SK-N-SH treated with all-trans-retinoic acid at 6 μM for 48 hours (cell line): ENCODE measurements around the gene SURF1.

ENCODE experiments used
- ATAC-seq: fragments of 200-7000 bp; cut with Tn5 transposase; 3 replicates; pipeline ENCODE4 v1.9.1; 2020; ENCODE audit warnings: mild to moderate bottlenecking, moderate library complexity
- ARNTL ChIP-seq: fragments of 450-650 bp; formaldehyde crosslinking; IDR thresholded peaks from 2 replicates; pipeline ENCODE4 v1.5.0; 2020; ENCODE audit warnings: low read depth, mild to moderate bottlenecking, moderate library complexity, borderline replicate concordance
- BACH2 ChIP-seq: fragments of 250-450 bp; sonication (Bioruptor Pico); IDR thresholded peaks from 2 replicates; pipeline ENCODE4 v1.9.0; 2021; ENCODE audit warnings: mild to moderate bottlenecking, borderline replicate concordance
- CSDC2 ChIP-seq: fragments of 250-450 bp; sonication (Bioruptor Pico); IDR thresholded peaks from 2 replicates; pipeline ENCODE4 v1.5.0; 2020; ENCODE audit warnings: mild to moderate bottlenecking, moderate library complexity
- ESRRG ChIP-seq: fragments of 250-450 bp; sonication (Bioruptor Pico); IDR thresholded peaks from 2 replicates; pipeline ENCODE4 v1.6.1; 2021; ENCODE audit warnings: mild to moderate bottlenecking
- GLIS3 ChIP-seq: fragments of 250-450 bp; sonication (Bioruptor Pico); IDR thresholded peaks from 2 replicates; pipeline ENCODE4 v1.5.0; 2020; ENCODE audit warnings: mild to moderate bottlenecking, moderate library complexity
- ISL1 ChIP-seq: fragments of 250-450 bp; sonication (Bioruptor Pico); IDR thresholded peaks from 2 replicates; pipeline ENCODE4 v2.1.2; 2022; ENCODE audit warnings: mild to moderate bottlenecking, moderate library complexity
- OSR1 ChIP-seq: fragments of 250-450 bp; sonication (Bioruptor Pico); IDR thresholded peaks from 2 replicates; pipeline ENCODE4 v1.8.0; 2022; ENCODE audit warnings: moderate library complexity, mild to moderate bottlenecking, inconsistent platforms
- PPARA ChIP-seq: fragments of 250-450 bp; sonication (Bioruptor Pico); IDR thresholded peaks from 2 replicates; pipeline ENCODE4 v1.5.0; 2020; ENCODE audit warnings: mild to moderate bottlenecking, borderline replicate concordance
- RARB ChIP-seq: fragments of 250-450 bp; sonication (Bioruptor Pico); IDR thresholded peaks from 2 replicates; pipeline ENCODE4 v1.8.0; 2021; ENCODE audit warnings: mild to moderate bottlenecking, moderate library complexity
- SNAI2 ChIP-seq: fragments of 250-450 bp; sonication (Bioruptor Pico); IDR thresholded peaks from 2 replicates; pipeline ENCODE4 v1.5.0; 2020; ENCODE audit warnings: mild to moderate bottlenecking, moderate library complexity
- TCF4 ChIP-seq: fragments of 250-450 bp; sonication (Bioruptor Pico); IDR thresholded peaks from 2 replicates; pipeline ENCODE4 v1.8.0; 2021; ENCODE audit warnings: mild to moderate bottlenecking, moderate library complexity, borderline replicate concordance
- TOX ChIP-seq: fragments of 250-450 bp; sonication (Bioruptor Pico); IDR thresholded peaks from 2 replicates; pipeline ENCODE4 v1.8.0; 2021; ENCODE audit warnings: mild to moderate bottlenecking, moderate library complexity, borderline replicate concordance
- ZC3H10 ChIP-seq: fragments of 250-450 bp; sonication (Bioruptor Pico); IDR thresholded peaks from 2 replicates; pipeline ENCODE4 v1.5.1; 2021; ENCODE audit warnings: mild to moderate bottlenecking, moderate library complexity
- ZFP3 ChIP-seq: fragments of 250-450 bp; sonication (Bioruptor Pico); IDR thresholded peaks from 2 replicates; pipeline ENCODE4 v1.5.0; 2020; ENCODE audit warnings: mild to moderate bottlenecking, moderate library complexity
- ZFP30 ChIP-seq: fragments of 450-650 bp; formaldehyde crosslinking; IDR thresholded peaks from 2 replicates; pipeline ENCODE4 v1.5.0; 2022; ENCODE audit warnings: mild to moderate bottlenecking, moderate library complexity
- ZNF565 ChIP-seq: fragments of 450-650 bp; formaldehyde crosslinking; conservative IDR thresholded peaks from 2 replicates; pipeline ENCODE4 v1.5.0; 2020; ENCODE audit warnings: low read depth, mild to moderate bottlenecking, moderate library complexity
- ZNF8 ChIP-seq: fragments of 450-650 bp; formaldehyde crosslinking; IDR thresholded peaks from 2 replicates; pipeline ENCODE4 v1.5.0; 2020; ENCODE audit warnings: mild to moderate bottlenecking, moderate library complexity
- TF ChIP-seq, protein P1 (sequence below): fragments of 250-450 bp; sonication (Bioruptor Pico); IDR thresholded peaks from 2 replicates; pipeline ENCODE4 v1.5.1; 2021; ENCODE audit warnings: mild to moderate bottlenecking, moderate library complexity
- TF ChIP-seq, protein P2 (sequence below): fragments of 250-450 bp; sonication (Bioruptor Pico); IDR thresholded peaks from 2 replicates; pipeline ENCODE4 v1.8.0; 2021; ENCODE audit warnings: low read depth, mild to moderate bottlenecking, moderate library complexity, borderline replicate concordance
- TF ChIP-seq, protein P3 (sequence below): fragments of 250-450 bp; sonication (Bioruptor Pico); IDR thresholded peaks from 2 replicates; pipeline ENCODE4 v1.8.0; 2020; ENCODE audit warnings: mild to moderate bottlenecking, moderate library complexity, borderline replicate concordance
- TF ChIP-seq, protein P4 (sequence below): fragments of 250-450 bp; sonication (Bioruptor Pico); IDR thresholded peaks from 2 replicates; pipeline ENCODE4 v1.5.0; 2020; ENCODE audit warnings: mild to moderate bottlenecking, moderate library complexity

Gene SURF1

GRCh38 chr9:133305731-133306130, 50.6 kb downstream of the SURF1 start:
- no peak for ATAC-seq
- TF ChIP-seq, protein P1, sequence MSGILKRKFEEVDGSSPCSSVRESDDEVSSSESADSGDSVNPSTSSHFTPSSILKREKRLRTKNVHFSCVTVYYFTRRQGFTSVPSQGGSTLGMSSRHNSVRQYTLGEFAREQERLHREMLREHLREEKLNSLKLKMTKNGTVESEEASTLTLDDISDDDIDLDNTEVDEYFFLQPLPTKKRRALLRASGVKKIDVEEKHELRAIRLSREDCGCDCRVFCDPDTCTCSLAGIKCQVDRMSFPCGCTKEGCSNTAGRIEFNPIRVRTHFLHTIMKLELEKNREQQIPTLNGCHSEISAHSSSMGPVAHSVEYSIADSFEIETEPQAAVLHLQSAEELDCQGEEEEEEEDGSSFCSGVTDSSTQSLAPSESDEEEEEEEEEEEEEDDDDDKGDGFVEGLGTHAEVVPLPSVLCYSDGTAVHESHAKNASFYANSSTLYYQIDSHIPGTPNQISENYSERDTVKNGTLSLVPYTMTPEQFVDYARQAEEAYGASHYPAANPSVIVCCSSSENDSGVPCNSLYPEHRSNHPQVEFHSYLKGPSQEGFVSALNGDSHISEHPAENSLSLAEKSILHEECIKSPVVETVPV (CRISPR knock-in tag): no peak
- TF ChIP-seq ESRRG (CRISPR knock-in tag): no peak
- no peak for TF ChIP-seq GLIS3 (CRISPR knock-in tag)
- TF ChIP-seq ARNTL (CRISPR knock-in tag): no peak
- TF ChIP-seq, protein P2, sequence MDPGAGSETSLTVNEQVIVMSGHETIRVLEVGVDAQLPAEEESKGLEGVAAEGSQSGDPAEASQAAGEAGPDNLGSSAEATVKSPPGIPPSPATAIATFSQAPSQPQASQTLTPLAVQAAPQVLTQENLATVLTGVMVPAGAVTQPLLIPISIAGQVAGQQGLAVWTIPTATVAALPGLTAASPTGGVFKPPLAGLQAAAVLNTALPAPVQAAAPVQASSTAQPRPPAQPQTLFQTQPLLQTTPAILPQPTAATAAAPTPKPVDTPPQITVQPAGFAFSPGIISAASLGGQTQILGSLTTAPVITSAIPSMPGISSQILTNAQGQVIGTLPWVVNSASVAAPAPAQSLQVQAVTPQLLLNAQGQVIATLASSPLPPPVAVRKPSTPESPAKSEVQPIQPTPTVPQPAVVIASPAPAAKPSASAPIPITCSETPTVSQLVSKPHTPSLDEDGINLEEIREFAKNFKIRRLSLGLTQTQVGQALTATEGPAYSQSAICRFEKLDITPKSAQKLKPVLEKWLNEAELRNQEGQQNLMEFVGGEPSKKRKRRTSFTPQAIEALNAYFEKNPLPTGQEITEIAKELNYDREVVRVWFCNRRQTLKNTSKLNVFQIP (CRISPR knock-in tag): no peak
- no peak for TF ChIP-seq BACH2 (CRISPR knock-in tag)
- TF ChIP-seq, protein P3, sequence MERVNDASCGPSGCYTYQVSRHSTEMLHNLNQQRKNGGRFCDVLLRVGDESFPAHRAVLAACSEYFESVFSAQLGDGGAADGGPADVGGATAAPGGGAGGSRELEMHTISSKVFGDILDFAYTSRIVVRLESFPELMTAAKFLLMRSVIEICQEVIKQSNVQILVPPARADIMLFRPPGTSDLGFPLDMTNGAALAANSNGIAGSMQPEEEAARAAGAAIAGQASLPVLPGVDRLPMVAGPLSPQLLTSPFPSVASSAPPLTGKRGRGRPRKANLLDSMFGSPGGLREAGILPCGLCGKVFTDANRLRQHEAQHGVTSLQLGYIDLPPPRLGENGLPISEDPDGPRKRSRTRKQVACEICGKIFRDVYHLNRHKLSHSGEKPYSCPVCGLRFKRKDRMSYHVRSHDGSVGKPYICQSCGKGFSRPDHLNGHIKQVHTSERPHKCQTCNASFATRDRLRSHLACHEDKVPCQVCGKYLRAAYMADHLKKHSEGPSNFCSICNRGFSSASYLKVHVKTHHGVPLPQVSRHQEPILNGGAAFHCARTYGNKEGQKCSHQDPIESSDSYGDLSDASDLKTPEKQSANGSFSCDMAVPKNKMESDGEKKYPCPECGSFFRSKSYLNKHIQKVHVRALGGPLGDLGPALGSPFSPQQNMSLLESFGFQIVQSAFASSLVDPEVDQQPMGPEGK (CRISPR knock-in tag): no peak
- no peak for TF ChIP-seq TCF4 (CRISPR knock-in tag)
- no peak for TF ChIP-seq ZFP30
- no peak for TF ChIP-seq ZNF8 (CRISPR knock-in tag)
- TF ChIP-seq ZFP3 (CRISPR knock-in tag): no peak
- TF ChIP-seq ZC3H10 (CRISPR knock-in tag): no peak
- TF ChIP-seq, protein P4, sequence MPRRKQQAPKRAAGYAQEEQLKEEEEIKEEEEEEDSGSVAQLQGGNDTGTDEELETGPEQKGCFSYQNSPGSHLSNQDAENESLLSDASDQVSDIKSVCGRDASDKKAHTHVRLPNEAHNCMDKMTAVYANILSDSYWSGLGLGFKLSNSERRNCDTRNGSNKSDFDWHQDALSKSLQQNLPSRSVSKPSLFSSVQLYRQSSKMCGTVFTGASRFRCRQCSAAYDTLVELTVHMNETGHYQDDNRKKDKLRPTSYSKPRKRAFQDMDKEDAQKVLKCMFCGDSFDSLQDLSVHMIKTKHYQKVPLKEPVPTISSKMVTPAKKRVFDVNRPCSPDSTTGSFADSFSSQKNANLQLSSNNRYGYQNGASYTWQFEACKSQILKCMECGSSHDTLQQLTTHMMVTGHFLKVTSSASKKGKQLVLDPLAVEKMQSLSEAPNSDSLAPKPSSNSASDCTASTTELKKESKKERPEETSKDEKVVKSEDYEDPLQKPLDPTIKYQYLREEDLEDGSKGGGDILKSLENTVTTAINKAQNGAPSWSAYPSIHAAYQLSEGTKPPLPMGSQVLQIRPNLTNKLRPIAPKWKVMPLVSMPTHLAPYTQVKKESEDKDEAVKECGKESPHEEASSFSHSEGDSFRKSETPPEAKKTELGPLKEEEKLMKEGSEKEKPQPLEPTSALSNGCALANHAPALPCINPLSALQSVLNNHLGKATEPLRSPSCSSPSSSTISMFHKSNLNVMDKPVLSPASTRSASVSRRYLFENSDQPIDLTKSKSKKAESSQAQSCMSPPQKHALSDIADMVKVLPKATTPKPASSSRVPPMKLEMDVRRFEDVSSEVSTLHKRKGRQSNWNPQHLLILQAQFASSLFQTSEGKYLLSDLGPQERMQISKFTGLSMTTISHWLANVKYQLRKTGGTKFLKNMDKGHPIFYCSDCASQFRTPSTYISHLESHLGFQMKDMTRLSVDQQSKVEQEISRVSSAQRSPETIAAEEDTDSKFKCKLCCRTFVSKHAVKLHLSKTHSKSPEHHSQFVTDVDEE (CRISPR knock-in tag): no peak
- no peak for TF ChIP-seq SNAI2 (CRISPR knock-in tag)
- TF ChIP-seq CSDC2 (CRISPR knock-in tag): no peak
- no peak for TF ChIP-seq OSR1 (CRISPR knock-in tag)

DNA sequence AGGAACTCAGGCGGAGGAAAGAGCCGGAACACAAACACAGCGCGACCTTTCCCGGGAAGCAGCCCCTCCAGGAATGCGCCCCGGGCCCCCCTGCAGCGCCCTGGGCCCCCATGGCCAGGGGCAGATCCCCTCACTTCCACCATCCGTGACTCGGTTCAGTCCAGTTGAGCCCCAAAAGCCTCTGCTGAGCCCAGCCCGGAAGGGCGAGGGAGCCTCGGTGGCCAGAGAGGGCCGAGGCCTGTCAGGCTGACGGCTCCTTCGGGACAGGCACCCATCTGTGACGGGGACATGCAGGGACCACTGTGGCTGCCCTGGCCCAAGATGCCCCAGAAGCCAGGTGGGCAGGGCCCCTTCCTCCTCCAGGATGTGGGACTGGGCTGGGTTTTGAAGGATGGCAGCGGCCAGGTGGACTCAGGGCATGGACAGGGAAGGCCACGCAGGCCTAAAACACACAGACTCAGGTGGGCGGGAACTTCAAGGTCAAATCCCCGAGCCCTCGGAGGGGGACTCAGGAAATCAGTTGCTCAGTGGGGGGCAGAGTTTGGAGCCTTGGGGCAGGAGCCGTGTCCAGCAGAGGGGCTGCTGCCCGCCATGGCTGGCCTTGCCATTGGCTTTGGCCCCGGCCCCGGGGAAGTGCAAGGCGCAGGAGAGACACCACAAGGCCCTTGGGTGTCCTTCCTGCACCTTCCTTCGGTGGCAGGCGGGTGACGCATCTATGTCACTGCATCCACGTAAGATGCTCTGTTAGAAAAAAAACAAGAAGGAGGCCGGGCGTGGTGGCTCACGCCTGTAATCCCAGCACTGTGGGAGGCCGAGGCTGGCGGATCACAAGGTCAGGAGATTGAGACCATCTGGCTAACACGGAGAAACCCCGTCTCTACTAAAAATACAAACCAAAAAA, 51.6 kb downstream of the SURF1 start:
- TF ChIP-seq TOX (CRISPR knock-in tag) (no peak), ISL1 (CRISPR knock-in tag) (no peak), ZNF565 (CRISPR knock-in tag) (no peak), ZNF8 (CRISPR knock-in tag) (no peak), RARB (CRISPR knock-in tag) (no peak), ZFP30 (no peak), PPARA (no peak), ARNTL (CRISPR knock-in tag) (no peak)
- TF ChIP-seq, protein P2 (CRISPR knock-in tag): no peak
- TF ChIP-seq, protein P1 (CRISPR knock-in tag): no peak
- TF ChIP-seq, protein P3 (CRISPR knock-in tag): no peak
- no peak for ATAC-seq
